ENCODE data around the gene MAN1A1. TPM values are rescaled to one million over a fixed set of nuclear protein-coding genes. Genes with fewer than 3 reads are reported as not detected.

MAN1A1 gene
- total RNA-seq, 4 donors from 2014 or later, result 17.8 to 34.7 (median 29.9) TPM

- TF ChIP-seq POLR2AphosphoS5 (IDR thresholded peaks at IDR 0.05), result no peak
- no peak for TF ChIP-seq CTCF (IDR thresholded peaks at IDR 0.05)
- WGBS, result 91% methylated on average over 5 of the region's 5 CpGs
- Histone ChIP-seq H3K36me3 (peaks cover 9% of the 10 kb centered on the region), H3K27me3 (no peaks in the 10 kb centered on the region), H3K4me1 (peaks cover 9% of the 10 kb centered on the region), H3K4me3 (no peak overlapping the region), H3K27ac (no peak overlapping the region), H3K9me3 (no peaks in the 10 kb centered on the region)
- DNase-seq (ENCODE audit: low spot score in 2 of 2), result no peak
These were observed 109.1 kb downstream of the MAN1A1 start for GRCh38 chr6:119240257-119241110.

GRCh38 chr6:119237177-119237715 is 112.3 kb downstream of the MAN1A1 start:
- 89% methylated on average over 7 of the region's 7 CpGs for WGBS
- DNase-seq (ENCODE audit: low spot score in 2 of 2), result no peak

GRCh38 chr6:119234941-119235340 is 114.6 kb downstream of the MAN1A1 start:
- H3K4me3 ChIP-seq, result no peak overlapping the region
- H3K27me3 ChIP-seq, result no peaks in the 10 kb centered on the region
- no peaks in the 10 kb centered on the region for H3K4me1 ChIP-seq
- H3K36me3 ChIP-seq, result peaks cover 13% of the 10 kb centered on the region
- 93% methylated on average over 4 of the region's 4 CpGs for WGBS
- H3K9me3 ChIP-seq, result no peaks in the 10 kb centered on the region
- no peak for TF ChIP-seq CTCF (IDR thresholded peaks at IDR 0.05)
- TF ChIP-seq EP300 (IDR thresholded peaks at IDR 0.05), result no peak
- no peak for TF ChIP-seq POLR2AphosphoS5 (IDR thresholded peaks at IDR 0.05)
- no peak for TF ChIP-seq POLR2A (IDR thresholded peaks at IDR 0.05)
- no peak for DNase-seq (ENCODE audit: low spot score in 2 of 2)
- H3K27ac ChIP-seq, result no peak overlapping the region

More at GRCh38 chr6:119237177-119237715, 112.3 kb downstream of the MAN1A1 start:
- H3K4me1 ChIP-seq, result peaks cover 9% of the 10 kb centered on the region
- no peak overlapping the region for H3K27ac ChIP-seq
- TF ChIP-seq POLR2A (IDR thresholded peaks at IDR 0.05) (no peak), EP300 (IDR thresholded peaks at IDR 0.05) (no peak), POLR2AphosphoS5 (IDR thresholded peaks at IDR 0.05) (no peak), CTCF (IDR thresholded peaks at IDR 0.05) (no peak)
- no peaks in the 10 kb centered on the region for H3K27me3 ChIP-seq
- no peak overlapping the region for H3K4me3 ChIP-seq
- H3K9me3 ChIP-seq, result no peaks in the 10 kb centered on the region
- H3K36me3 ChIP-seq, result peaks cover 13% of the 10 kb centered on the region

- Histone ChIP-seq H3K4me1 (no peaks in the 10 kb centered on the region), H3K36me3 (peaks cover 13% of the 10 kb centered on the region), H3K4me3 (no peak overlapping the region), H3K9me3 (no peaks in the 10 kb centered on the region), H3K27me3 (no peaks in the 10 kb centered on the region), H3K27ac (no peak overlapping the region)
- 85% methylated on average over 5 of the region's 5 CpGs for WGBS
- no peak for DNase-seq (ENCODE audit: low spot score in 2 of 2)
- TF ChIP-seq CTCF (IDR thresholded peaks at IDR 0.05) (no peak), EP300 (IDR thresholded peaks at IDR 0.05) (no peak), POLR2AphosphoS5 (IDR thresholded peaks at IDR 0.05) (no peak), POLR2A (IDR thresholded peaks at IDR 0.05) (no peak)
These were observed 115.1 kb downstream of the MAN1A1 start for GRCh38 chr6:119234457-119234856.

- H3K27ac ChIP-seq, result no peak overlapping the region
- H3K9me3 ChIP-seq, result no peaks in the 10 kb centered on the region
- H3K36me3 ChIP-seq, result peaks cover 13% of the 10 kb centered on the region
- no peaks in the 10 kb centered on the region for H3K27me3 ChIP-seq
- H3K4me1 ChIP-seq, result no peaks in the 10 kb centered on the region
- 96% methylated on average over 2 of the region's 2 CpGs for WGBS
- TF ChIP-seq EP300 (IDR thresholded peaks at IDR 0.05) (no peak), POLR2AphosphoS5 (IDR thresholded peaks at IDR 0.05) (no peak), POLR2A (IDR thresholded peaks at IDR 0.05) (no peak), CTCF (IDR thresholded peaks at IDR 0.05) (no peak)
- H3K4me3 ChIP-seq, result no peak overlapping the region
- no peak for DNase-seq (ENCODE audit: low spot score in 2 of 2)
These were observed 116.1 kb downstream of the MAN1A1 start for GRCh38 chr6:119233312-119233984.

All from suprapubic skin (tissue), 4 donors.